Measurements from ENCODE around the gene ST3GAL6. TPM values are rescaled to one million over a fixed set of nuclear protein-coding genes. Genes with fewer than 3 reads are reported as not detected.

Gene ST3GAL6
- total and polyA plus RNA-seq, 2 of the 13 experiments (the other 11 are each of a cell fraction or from before 2014, with no cell fraction given): 17.5 to 23.2 TPM

DNA sequence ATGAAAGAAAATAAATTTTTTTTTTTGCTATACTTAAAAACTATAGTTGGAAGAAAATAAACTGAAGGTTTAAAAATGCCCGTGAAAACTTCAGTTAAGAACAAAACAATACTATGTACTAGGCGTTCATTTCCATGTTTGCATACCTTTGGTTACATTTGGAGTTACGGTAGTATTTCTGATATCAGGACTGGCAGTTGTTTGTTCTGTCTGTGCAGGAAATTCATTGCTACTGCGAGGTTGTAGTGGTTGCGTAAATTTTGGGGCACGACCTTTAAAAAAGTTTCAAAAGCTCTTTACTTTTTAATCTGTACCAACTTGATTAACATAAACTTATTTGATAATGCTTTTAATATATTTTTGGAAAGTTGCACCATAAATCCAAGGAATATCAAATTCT lies 47.9 kb downstream of the ST3GAL6 start (continued):
- TF ChIP-seq SOX6 (IDR thresholded peaks at IDR 0.05): no peak
- TF ChIP-seq SOX6 (CRISPR knock-in tag; IDR thresholded peaks at IDR 0.05): peak; percentile 53
- TF ChIP-seq, protein P1, sequence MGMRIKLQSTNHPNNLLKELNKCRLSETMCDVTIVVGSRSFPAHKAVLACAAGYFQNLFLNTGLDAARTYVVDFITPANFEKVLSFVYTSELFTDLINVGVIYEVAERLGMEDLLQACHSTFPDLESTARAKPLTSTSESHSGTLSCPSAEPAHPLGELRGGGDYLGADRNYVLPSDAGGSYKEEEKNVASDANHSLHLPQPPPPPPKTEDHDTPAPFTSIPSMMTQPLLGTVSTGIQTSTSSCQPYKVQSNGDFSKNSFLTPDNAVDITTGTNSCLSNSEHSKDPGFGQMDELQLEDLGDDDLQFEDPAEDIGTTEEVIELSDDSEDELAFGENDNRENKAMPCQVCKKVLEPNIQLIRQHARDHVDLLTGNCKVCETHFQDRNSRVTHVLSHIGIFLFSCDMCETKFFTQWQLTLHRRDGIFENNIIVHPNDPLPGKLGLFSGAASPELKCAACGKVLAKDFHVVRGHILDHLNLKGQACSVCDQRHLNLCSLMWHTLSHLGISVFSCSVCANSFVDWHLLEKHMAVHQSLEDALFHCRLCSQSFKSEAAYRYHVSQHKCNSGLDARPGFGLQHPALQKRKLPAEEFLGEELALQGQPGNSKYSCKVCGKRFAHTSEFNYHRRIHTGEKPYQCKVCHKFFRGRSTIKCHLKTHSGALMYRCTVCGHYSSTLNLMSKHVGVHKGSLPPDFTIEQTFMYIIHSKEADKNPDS (CRISPR knock-in tag; IDR thresholded peaks at IDR 0.05): 0 out of 2 replicates have a peak, but pooled peaks have one; percentile 44
- TF ChIP-seq, protein P2, sequence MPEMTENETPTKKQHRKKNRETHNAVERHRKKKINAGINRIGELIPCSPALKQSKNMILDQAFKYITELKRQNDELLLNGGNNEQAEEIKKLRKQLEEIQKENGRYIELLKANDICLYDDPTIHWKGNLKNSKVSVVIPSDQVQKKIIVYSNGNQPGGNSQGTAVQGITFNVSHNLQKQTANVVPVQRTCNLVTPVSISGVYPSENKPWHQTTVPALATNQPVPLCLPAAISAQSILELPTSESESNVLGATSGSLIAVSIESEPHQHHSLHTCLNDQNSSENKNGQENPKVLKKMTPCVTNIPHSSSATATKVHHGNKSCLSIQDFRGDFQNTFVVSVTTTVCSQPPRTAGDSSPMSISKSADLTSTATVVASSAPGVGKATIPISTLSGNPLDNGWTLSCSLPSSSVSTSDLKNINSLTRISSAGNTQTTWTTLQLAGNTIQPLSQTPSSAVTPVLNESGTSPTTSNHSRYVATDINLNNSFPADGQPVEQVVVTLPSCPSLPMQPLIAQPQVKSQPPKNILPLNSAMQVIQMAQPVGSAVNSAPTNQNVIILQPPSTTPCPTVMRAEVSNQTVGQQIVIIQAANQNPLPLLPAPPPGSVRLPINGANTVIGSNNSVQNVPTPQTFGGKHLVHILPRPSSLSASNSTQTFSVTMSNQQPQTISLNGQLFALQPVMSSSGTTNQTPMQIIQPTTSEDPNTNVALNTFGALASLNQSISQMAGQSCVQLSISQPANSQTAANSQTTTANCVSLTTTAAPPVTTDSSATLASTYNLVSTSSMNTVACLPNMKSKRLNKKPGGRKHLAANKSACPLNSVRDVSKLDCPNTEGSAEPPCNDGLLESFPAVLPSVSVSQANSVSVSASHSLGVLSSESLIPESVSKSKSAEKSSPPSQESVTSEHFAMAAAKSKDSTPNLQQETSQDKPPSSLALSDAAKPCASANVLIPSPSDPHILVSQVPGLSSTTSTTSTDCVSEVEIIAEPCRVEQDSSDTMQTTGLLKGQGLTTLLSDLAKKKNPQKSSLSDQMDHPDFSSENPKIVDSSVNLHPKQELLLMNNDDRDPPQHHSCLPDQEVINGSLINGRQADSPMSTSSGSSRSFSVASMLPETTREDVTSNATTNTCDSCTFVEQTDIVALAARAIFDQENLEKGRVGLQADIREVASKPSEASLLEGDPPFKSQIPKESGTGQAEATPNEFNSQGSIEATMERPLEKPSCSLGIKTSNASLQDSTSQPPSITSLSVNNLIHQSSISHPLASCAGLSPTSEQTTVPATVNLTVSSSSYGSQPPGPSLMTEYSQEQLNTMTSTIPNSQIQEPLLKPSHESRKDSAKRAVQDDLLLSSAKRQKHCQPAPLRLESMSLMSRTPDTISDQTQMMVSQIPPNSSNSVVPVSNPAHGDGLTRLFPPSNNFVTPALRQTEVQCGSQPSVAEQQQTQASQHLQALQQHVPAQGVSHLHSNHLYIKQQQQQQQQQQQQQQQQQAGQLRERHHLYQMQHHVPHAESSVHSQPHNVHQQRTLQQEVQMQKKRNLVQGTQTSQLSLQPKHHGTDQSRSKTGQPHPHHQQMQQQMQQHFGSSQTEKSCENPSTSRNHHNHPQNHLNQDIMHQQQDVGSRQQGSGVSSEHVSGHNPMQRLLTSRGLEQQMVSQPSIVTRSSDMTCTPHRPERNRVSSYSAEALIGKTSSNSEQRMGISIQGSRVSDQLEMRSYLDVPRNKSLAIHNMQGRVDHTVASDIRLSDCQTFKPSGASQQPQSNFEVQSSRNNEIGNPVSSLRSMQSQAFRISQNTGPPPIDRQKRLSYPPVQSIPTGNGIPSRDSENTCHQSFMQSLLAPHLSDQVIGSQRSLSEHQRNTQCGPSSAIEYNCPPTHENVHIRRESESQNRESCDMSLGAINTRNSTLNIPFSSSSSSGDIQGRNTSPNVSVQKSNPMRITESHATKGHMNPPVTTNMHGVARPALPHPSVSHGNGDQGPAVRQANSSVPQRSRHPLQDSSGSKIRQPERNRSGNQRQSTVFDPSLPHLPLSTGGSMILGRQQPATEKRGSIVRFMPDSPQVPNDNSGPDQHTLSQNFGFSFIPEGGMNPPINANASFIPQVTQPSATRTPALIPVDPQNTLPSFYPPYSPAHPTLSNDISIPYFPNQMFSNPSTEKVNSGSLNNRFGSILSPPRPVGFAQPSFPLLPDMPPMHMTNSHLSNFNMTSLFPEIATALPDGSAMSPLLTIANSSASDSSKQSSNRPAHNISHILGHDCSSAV (CRISPR knock-in tag; IDR thresholded peaks at IDR 0.05; ENCODE audit: borderline replicate concordance): no peak
- peak; percentile 34; the same call in 1 of the 2 replicates for TF ChIP-seq HDAC2 (CRISPR knock-in tag; IDR thresholded peaks at IDR 0.05)
- TF ChIP-seq, protein P3, sequence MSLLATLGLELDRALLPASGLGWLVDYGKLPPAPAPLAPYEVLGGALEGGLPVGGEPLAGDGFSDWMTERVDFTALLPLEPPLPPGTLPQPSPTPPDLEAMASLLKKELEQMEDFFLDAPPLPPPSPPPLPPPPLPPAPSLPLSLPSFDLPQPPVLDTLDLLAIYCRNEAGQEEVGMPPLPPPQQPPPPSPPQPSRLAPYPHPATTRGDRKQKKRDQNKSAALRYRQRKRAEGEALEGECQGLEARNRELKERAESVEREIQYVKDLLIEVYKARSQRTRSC (CRISPR knock-in tag; IDR thresholded peaks at IDR 0.05; ENCODE audit: low read depth): no peak
- no peak for TF ChIP-seq MIER3 (CRISPR knock-in tag; IDR thresholded peaks at IDR 0.05; ENCODE audit: borderline replicate concordance)
- TF ChIP-seq DPF2 (CRISPR knock-in tag; IDR thresholded peaks at IDR 0.05; ENCODE audit: borderline replicate concordance, low read depth): no peak
